HG02571 (cell line): ENCODE data around the gene PRX.
"Not testable (repeated sequence)": the region's sequence is repeated elsewhere in the genome, so short reads cannot be mapped to it uniquely, and the experiment has no call there.

Experiments
- ATAC-seq: cut with Tn5 transposase; IDR thresholded peaks from one replicate; pipeline ENCODE4 v1.9.1; 2021; ENCODE audit warnings: mild to moderate bottlenecking, moderate library complexity; ENCODE audit not compliant: unreplicated experiment

PRX gene

DNA sequence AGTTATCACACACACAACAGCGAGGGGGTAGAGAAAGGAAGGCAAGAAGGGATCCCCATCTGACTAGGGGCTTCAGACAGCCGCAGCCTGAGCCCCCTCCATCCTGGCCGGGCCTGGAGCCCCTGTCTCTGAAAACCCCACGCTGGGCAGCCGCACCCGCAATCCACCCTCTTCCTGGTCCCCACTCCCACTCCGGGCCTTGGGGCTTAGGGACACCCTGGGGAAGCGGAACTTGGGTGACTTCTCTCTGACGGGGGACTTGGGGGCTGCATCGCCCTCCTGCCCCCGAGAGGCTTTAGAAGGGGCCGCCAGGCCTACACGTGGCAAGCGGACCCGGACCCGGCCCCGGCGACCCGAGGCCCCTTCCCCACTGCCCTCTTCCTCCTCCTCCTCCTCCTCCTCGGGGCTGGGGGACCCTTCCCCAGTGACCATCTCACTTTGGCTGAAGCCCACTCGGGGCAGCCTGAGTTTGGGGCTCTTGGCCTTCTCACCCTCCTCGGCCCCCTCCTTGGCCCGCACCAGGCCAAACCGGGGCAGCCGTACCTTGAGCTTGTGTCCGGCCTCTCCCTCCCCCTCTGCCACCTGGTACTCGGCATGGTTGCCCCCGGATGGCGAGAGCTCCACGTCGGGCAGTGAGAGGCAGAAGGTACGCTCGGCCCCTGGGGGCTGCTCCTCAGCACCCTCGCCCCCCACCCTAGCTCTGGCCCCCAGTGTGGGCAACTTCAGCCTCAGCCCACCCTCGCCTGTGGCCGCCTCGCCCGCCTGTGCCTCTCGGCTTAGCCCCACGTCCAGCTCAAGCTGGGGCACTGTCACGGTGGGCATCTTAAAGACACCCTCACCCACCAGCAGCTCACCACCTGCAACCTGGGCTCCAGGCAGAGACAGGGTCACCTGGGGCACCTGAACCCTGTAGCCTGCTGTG, 19.0 kb downstream of the PRX start:
- ATAC-seq = no peak

DNA sequence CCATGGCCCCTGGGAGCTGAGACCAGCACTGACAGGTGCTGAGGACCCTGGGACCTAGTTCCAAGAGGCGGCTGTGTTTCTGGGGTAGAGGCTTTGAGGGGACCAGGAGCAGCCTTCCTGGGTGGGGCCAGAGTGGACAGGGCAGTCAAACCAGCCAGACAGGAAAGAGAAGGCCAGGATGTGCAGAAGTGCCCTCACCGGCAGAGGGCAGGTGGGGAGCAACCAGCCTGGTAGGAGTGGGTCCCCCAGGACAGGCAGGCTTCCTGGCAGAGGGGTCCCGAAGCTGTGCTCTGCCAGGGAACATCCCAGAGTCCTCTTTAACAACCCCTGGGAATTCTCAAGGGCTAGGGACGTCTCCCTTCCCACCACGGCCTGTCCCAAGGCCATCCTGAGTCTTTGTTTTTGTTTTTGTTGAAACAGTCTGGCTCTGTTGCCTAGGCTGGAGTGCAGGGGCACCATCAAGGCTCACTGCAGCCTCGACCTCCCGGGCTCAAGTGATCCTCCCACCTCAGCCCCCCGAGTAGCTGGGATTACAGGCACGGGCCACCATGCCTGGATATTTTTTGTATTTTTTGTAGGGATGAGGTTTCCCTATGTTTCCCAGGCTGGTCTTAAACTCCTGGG, 20.2 kb downstream of the PRX start:
- ATAC-seq = no peak

GRCh38 chr19:40392123-40392522, 21.1 kb downstream of the PRX start:
- ATAC-seq = no peak

GRCh38 chr19:40390084-40390742, 23.0 kb downstream of the PRX start, which contains the start of gene HIPK4:
Gene HIPK4 (minus strand): TSS chr19:40390181. CDS start chr19:40389902, 279 bp downstream.
- ATAC-seq = no peak

DNA sequence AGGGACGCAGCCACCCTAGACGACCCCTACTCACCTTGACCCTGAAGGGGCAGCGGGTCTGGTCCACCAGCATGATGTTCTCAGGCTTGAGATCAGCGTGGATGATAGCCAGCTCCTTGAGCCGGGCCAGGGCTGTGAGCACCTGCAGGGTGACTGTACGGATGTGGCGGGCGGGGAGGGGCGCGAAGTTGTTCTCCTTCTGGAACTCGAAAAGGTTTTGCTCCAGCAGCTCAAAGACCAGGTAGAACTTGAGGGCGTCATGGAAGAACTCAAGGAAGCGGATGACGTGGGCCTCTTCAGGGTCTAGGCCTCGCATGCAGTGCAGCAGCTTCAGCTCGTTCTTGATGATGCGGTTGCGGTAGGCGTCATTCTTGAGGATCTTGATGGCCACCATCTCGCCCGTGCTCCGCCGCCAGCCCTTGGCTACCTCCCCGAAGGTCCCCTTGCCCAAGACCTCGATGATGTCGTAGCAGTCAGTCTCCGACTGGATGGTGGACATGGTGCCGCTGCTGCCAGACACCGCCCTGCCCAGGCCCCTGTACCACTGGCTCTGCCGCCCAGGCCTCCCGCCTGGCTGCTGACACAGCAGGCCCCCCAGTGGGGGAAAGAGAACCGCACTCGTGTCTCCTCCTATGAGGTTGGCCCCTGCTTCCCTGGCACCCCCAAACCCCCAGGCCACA, 23.6 kb downstream of the PRX start:
- ATAC-seq = no peak

GRCh38 chr19:40388481-40388880, 24.7 kb downstream of the PRX start:
- no peak for ATAC-seq

DNA sequence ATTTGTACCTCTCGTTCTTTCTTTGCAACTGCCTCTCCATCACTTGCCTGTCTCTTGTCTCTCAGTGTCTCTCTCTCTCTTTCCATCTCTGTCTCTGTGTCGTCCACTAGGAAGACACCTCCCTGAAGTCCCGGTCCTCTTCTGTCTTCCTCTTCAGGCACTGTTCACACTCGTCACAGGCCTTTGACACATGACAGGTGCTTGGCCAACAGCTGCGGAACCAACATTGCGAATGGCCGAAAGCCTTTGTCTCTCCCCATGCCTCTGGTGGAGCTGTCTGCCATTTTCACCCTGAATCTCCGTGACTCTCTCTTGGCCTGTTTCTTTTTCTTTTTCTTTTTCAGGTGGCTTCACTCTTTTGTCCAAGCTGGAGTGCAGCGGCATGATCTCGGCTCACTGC, 26.0 kb downstream of the PRX start:
- ATAC-seq = no peak

GRCh38 chr19:40383668-40384248, 29.4 kb downstream of the PRX start:
- ATAC-seq = no peak

GRCh38 chr19:40381321-40381720, 31.9 kb downstream of the PRX start:
- no peak for ATAC-seq

GRCh38 chr19:40380199-40381037, 32.8 kb downstream of the PRX start:
- no peak for ATAC-seq

DNA sequence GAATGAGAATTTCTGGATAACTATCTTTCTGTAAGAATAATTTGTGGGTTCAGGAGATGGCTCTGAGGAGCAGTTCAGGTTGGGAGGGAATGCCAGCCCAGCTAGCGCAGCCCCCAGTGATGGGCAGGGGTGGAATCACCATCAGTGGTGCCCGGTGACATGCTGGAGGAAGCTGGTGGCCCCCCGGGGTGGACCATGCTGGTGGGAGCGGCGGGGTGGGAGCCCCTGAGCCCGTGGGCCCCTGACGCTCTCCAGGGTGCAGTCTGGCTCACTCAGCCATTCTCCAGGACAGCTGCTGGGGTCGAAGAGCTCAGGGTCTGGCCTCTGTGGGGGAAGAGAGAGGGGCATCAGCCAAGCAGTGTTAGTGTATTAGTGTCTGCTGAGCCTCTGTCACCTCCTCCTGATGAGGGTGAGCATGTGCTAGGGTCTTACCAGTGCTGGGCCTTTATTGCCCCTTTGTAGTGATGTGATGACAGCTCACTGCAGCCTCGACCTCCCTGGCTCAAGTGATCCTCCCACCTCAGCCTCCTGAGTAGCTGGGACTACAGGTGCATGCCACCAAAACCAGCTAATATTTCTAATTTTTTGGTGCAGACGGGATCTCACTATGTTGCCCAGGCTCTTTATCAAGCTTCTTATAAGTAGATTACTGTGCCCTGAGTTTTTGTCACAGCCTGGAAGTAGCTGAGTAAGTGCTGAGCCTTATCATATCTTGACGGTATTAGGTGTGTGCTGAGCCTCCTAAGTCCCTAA, 33.6 kb downstream of the PRX start:
- ATAC-seq = no peak

DNA sequence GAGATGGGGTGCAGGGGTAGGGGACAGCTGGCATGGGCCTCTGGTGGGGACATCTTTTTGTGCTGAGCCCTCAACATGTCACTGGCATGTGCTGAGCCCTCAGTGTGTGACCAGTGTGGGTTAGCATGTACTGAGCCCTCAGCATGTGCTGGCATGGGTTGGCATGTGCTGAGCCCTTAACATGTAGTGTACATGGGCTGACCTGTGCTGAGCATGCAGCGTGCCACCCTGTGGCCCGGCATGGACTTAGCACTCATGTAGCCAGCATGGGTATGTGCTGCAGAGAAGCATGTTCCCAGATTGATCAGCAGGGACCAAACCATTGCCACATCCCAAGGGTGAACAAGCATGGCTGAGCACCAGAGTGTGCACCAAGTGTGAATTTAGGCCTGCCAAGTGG, 34.7 kb downstream of the PRX start:
- ATAC-seq = no peak

DNA sequence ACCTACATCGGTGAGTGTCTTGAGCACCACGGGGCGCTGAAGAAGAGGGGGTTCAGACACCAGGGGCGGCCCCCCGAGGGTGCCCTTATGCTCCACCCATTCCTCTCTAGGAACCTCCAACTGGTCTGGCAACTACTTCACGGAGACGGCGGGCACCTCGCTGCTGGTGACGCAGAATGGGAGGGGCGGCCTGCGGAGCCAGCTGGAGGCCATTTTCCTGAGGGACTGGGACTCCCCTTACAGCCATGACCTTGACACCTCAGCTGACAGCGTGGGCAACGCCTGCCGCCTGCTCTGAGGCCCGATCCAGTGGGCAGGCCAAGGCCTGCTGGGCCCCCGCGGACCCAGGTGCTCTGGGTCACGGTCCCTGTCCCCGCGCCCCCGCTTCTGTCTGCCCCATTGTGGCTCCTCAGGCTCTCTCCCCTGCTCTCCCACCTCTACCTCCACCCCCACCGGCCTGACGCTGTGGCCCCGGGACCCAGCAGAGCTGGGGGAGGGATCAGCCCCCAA, 35.2 kb downstream of the PRX start:
- ATAC-seq = no peak

DNA sequence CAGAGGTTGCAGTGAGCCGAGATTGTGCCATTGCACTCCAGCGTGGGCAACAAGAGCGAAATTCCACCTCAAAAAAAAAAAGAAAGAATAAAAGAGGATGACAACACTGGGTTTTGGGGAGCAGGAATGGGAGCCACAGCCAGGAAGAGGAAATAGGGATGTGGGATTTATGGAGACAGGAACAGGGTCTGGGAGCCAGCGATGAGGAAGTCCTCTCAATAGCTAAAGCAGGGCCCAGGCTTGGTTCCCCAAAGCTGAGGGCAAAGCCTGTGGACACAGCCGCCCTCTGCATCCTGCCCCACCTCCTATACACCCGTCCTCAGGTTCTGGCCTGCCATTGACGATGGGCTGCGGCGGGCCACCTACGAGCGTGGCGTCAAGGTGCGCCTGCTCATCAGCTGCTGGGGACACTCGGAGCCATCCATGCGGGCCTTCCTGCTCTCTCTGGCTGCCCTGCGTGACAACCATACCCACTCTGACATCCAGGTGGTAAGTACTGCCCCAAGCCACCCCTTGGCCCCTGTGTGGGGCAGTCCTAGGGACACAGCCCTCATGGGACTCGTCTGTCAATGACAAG, 36.8 kb downstream of the PRX start:
- no peak for ATAC-seq

DNA sequence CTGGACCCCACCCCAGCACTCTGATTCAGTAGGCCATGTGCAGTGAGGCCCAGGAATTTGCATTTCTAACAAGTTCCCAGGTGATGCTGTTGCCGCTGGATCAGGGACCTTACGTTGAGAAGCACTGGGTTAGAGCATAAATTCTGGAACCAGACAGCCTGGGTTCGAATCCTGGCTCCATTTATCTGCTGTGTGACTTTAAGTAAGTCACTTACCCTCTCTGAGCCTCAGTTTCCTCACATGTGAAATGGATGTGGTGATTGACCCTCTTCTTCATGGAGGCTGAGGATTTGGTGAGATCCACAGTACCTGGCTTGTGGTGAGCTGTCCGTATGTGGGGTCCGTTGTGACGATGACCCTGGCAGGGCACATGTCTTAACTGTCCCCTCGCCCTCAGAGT, 39.1 kb downstream of the PRX start:
- no peak for ATAC-seq

GRCh38 chr19:40371802-40372122, 41.4 kb downstream of the PRX start:
- ATAC-seq = no peak

GRCh38 chr19:40370997-40371801, 42.0 kb downstream of the PRX start:
- ATAC-seq = no peak

GRCh38 chr19:40370253-40370652, 42.9 kb downstream of the PRX start:
- not testable (repeated sequence) for ATAC-seq
